Measurements from ENCODE around the gene LINC00632.
A peak's percentile ranks its signal among the peaks of the same experiment; 100 is the strongest.

LINC00632 gene

GRCh38 chrX:140776320-140776719, 66.8 kb downstream of the LINC00632 start:
- in situ Hi-C loops (cut with MboI; ENCODE audit: low sequenced_read_pairs): no loop called here
- Histone ChIP-seq H3K27me3 (ENCODE audit: low read depth) (no peaks in the 10 kb centered on the region), H3K4me3 (no peak overlapping the region), H3K4me1 (no peaks in the 10 kb centered on the region), H3K36me3 (replicated peaks) (peaks cover 41% of the 10 kb centered on the region), H3K9me3 (no peaks in the 10 kb centered on the region)
- no peak for DNase-seq (ENCODE audit: low spot score in 2 of 2)

- Histone ChIP-seq H3K4me1 (no peaks in the 10 kb centered on the region), H3K9me3 (no peaks in the 10 kb centered on the region), H3K36me3 (replicated peaks) (no peaks in the 10 kb centered on the region), H3K27me3 (ENCODE audit: low read depth) (no peaks in the 10 kb centered on the region), H3K4me3 (no peak overlapping the region)
- no peak for DNase-seq (ENCODE audit: low spot score in 2 of 2)
- in situ Hi-C loops (cut with MboI; ENCODE audit: low sequenced_read_pairs): no loop called here
These were observed 85.1 kb downstream of the LINC00632 start for GRCh38 chrX:140794642-140795041.

DNA sequence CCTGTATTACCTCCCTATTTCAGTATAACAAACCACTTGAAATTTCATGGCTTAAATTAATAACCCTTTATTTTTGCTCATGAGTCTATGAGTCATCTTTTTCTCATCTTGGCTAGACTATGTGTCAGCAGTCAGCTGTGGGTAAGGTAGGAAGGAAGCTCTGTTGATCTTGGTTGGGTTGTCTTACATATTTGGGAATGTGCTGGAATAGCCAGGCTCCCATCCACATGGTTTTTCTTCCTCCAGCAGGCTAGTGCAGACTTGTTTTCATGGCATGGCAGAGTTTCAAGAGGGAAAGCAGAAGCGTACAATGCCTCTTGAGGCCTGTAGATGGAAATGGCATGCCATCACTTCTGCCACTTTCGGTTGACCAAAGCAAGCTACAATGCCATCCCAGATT, 89.7 kb downstream of the LINC00632 start:
- H3K27me3 ChIP-seq (ENCODE audit: low read depth): no peaks in the 10 kb centered on the region
- in situ Hi-C loops (cut with MboI; ENCODE audit: low sequenced_read_pairs): no loop called here
- no peak for DNase-seq (ENCODE audit: low spot score in 2 of 2)
- no peaks in the 10 kb centered on the region for H3K9me3 ChIP-seq
- no peaks in the 10 kb centered on the region for H3K36me3 ChIP-seq (replicated peaks)
- no peak overlapping the region for H3K4me3 ChIP-seq
- H3K4me1 ChIP-seq: no peaks in the 10 kb centered on the region

DNA sequence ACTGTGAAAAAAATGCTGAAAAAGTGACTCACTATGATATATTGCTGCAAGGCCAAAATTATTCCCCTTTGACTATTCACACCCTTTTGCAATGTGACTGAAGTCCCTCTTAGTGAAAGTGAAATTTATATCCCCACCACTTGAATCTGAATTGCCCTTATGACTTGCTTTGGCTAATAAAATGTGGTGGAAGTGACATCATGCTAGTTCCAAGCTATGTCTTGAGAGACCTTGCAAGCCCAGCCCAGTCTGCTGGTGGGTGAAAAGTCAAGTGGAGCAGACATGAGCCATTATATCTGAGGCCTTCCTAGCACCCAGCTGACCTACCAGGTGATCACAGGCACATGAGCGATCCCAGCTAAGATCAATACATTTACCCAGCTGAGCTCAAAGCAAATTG, 94.7 kb downstream of the LINC00632 start:
- H3K9me3 ChIP-seq: no peaks in the 10 kb centered on the region
- no peak overlapping the region for H3K4me3 ChIP-seq
- in situ Hi-C loops (cut with MboI; ENCODE audit: low sequenced_read_pairs): no loop called here
- H3K27me3 ChIP-seq (ENCODE audit: low read depth): no peaks in the 10 kb centered on the region
- H3K36me3 ChIP-seq (replicated peaks): no peaks in the 10 kb centered on the region
- H3K4me1 ChIP-seq: no peaks in the 10 kb centered on the region
- DNase-seq (ENCODE audit: low spot score in 2 of 2): no peak

DNA sequence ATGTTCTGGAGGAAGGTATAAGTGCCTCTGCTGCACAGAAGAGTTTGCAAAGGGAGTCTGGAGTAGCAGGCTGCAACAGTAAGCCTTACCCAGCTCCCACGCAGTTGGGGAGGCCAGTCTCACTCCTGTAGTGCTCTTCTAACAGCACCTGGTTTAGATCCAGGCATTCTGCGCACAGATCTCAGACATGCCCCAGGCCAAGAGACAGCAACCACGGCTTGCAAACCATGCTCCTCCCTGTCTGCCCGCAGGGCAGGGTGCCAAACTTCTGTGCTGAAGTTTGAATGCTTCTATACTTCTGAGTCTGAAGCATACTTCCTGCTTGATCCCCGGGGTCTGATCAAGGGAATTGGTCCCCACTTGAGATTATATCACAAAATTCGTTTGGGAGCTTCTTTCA, 106.3 kb downstream of the LINC00632 start:
- no peaks in the 10 kb centered on the region for H3K27me3 ChIP-seq (ENCODE audit: low read depth)
- peak in 1 of 2 experiments; percentile 27 for DNase-seq (ENCODE audit: low spot score in 2 of 2)
- H3K36me3 ChIP-seq (replicated peaks): no peaks in the 10 kb centered on the region
- no peaks in the 10 kb centered on the region for H3K9me3 ChIP-seq
- H3K4me1 ChIP-seq: no peaks in the 10 kb centered on the region
- in situ Hi-C loops (cut with MboI; ENCODE audit: low sequenced_read_pairs): no loop called here
- H3K4me3 ChIP-seq: no peak overlapping the region

DNA sequence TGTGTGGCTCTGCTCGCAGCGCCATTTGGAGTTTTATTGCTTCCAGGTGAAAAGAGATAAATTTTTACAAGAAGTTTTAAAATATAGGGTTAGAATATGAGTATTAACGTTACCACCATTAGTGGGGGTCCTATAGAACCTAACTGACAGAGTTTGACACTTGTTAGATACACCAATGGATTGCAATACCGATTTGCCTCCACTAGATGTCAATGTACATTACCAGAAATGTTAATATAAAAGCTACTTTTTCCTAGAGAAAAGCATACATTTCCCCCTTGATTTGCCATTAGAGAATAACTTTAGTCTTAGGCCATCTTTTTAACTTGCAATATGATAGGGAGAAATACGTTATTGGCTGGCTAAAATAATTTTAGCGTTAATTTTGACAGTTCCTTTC, 108.4 kb downstream of the LINC00632 start:
- DNase-seq (ENCODE audit: low spot score in 2 of 2): peak; percentile 49 to 74
- in situ Hi-C loops (cut with MboI; ENCODE audit: low sequenced_read_pairs): no loop called here

DNA sequence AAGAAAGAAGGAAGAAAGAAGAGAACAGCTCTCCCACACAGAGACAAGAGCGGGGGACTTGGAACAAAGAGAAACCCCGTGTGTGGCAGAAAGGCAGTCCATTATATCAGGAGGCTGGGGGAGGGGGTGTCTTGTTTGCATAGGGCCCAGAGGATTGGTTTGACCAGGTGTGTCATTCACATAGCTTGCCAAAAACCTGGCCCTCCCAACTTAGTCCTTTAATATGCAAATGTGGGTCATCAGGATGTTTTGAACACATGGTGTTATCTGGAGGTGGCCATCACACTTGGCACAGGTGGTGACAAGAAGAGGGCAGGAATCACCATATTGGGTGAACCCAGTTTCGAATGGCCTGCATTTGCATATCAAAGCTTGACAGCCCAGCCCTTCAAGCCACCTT, 111.7 kb downstream of the LINC00632 start:
- Histone ChIP-seq H3K36me3 (replicated peaks) (no peaks in the 10 kb centered on the region), H3K4me3 (no peak overlapping the region), H3K4me1 (0 out of 2 replicates have a peak, but pooled peaks cover 2% of the 10 kb centered on the region), H3K27me3 (ENCODE audit: low read depth) (no peaks in the 10 kb centered on the region), H3K9me3 (no peaks in the 10 kb centered on the region)
- in situ Hi-C loops (cut with MboI; ENCODE audit: low sequenced_read_pairs): no loop called here
- DNase-seq (ENCODE audit: low spot score in 2 of 2): peak in 1 of 2 experiments; percentile 9

More for the DNA sequence above, 108.4 kb downstream of the LINC00632 start:
- Histone ChIP-seq H3K36me3 (replicated peaks) (no peaks in the 10 kb centered on the region), H3K4me1 (0 out of 2 replicates have a peak, but pooled peaks cover 2% of the 10 kb centered on the region), H3K9me3 (no peaks in the 10 kb centered on the region), H3K27me3 (ENCODE audit: low read depth) (no peaks in the 10 kb centered on the region), H3K4me3 (no peak overlapping the region)

GRCh38 chrX:140822184-140822583, 112.6 kb downstream of the LINC00632 start:
- no peaks in the 10 kb centered on the region for H3K36me3 ChIP-seq (replicated peaks)
- H3K4me3 ChIP-seq: no peak overlapping the region
- DNase-seq (ENCODE audit: low spot score in 2 of 2): no peak
- H3K4me1 ChIP-seq: 0 out of 2 replicates have a peak, but pooled peaks cover 2% of the 10 kb centered on the region
- no peaks in the 10 kb centered on the region for H3K27me3 ChIP-seq (ENCODE audit: low read depth)
- in situ Hi-C loops (cut with MboI; ENCODE audit: low sequenced_read_pairs): no loop called here
- H3K9me3 ChIP-seq: no peaks in the 10 kb centered on the region

DNA sequence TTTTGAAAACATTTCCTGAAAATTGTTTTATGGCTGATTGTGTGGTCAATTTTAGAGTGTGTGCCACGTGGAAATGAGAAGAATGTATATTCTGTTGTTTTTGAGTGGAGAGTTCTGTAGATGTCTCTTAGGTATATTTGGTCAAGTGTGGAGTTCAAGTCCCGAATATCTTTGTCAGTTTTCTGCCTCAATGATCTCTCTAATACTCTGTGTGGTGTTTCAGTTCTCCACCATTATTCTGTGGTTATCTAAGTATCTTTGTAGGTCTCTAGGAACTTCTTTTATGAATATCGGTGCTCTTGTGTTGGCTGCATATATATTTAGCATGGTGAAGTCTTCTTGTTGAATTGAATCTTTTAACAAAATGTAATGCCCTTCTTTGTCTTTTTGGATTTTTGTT, 113.3 kb downstream of the LINC00632 start:
- Histone ChIP-seq H3K4me3 (no peak overlapping the region), H3K4me1 (0 out of 2 replicates have a peak, but pooled peaks cover 2% of the 10 kb centered on the region), H3K36me3 (replicated peaks) (no peaks in the 10 kb centered on the region), H3K27me3 (ENCODE audit: low read depth) (no peaks in the 10 kb centered on the region), H3K9me3 (no peaks in the 10 kb centered on the region)
- no peak for DNase-seq (ENCODE audit: low spot score in 2 of 2)
- in situ Hi-C loops (cut with MboI; ENCODE audit: low sequenced_read_pairs): no loop called here

- H3K4me1 ChIP-seq: peaks cover 9% of the 10 kb centered on the region
- H3K36me3 ChIP-seq (replicated peaks): no peaks in the 10 kb centered on the region
- in situ Hi-C loops (cut with MboI; ENCODE audit: low sequenced_read_pairs): no loop called here
- DNase-seq (ENCODE audit: low spot score in 2 of 2): no peak
- H3K9me3 ChIP-seq: no peaks in the 10 kb centered on the region
- no peaks in the 10 kb centered on the region for H3K27me3 ChIP-seq (ENCODE audit: low read depth)
- no peak overlapping the region for H3K4me3 ChIP-seq
These were observed 127.3 kb downstream of the LINC00632 start for GRCh38 chrX:140836874-140837273.
